ENCODE measurements around the gene RAD51.

Gene RAD51

GRCh38 chr15:40722354-40722753, 27.4 kb downstream of the RAD51 start:
- DNase-seq (ENCODE audit: low read depth): no peak

- DNase-seq (ENCODE audit: low read depth): no peak
Observed at GRCh38 chr15:40722934-40723333, 28.0 kb downstream of the RAD51 start.

- no peak for DNase-seq (ENCODE audit: low read depth)
Observed at GRCh38 chr15:40723919-40724318, 28.9 kb downstream of the RAD51 start.

- DNase-seq (ENCODE audit: low read depth): no peak
Observed at GRCh38 chr15:40731034-40731433, 36.1 kb downstream of the RAD51 start.

GRCh38 chr15:40736575-40736974, 41.6 kb downstream of the RAD51 start:
- no peak for DNase-seq (ENCODE audit: low read depth)

GRCh38 chr15:40737048-40737447, 42.1 kb downstream of the RAD51 start:
- no peak for DNase-seq (ENCODE audit: low read depth)

GRCh38 chr15:40739047-40739446, 44.1 kb downstream of the RAD51 start:
- no peak for DNase-seq (ENCODE audit: low read depth)

- no peak for DNase-seq (ENCODE audit: low read depth)
Observed at GRCh38 chr15:40739854-40740253, 44.9 kb downstream of the RAD51 start.

- no peak for DNase-seq (ENCODE audit: low read depth)
Observed at GRCh38 chr15:40743485-40743901, 48.5 kb downstream of the RAD51 start.

- DNase-seq (ENCODE audit: low read depth): peak; percentile 89
Observed at GRCh38 chr15:40743921-40744814, 49.2 kb downstream of the RAD51 start.

GRCh38 chr15:40744815-40745152, 49.8 kb downstream of the RAD51 start:
- DNase-seq (ENCODE audit: low read depth): no peak

GRCh38 chr15:40746916-40747418, 52.0 kb downstream of the RAD51 start:
- DNase-seq (ENCODE audit: low read depth): peak; percentile 46

GRCh38 chr15:40747685-40748631, 53.0 kb downstream of the RAD51 start:
- peak; percentile 24 for DNase-seq (ENCODE audit: low read depth)

- no peak for DNase-seq (ENCODE audit: low read depth)
Observed at GRCh38 chr15:40749151-40749630, 54.2 kb downstream of the RAD51 start.

GRCh38 chr15:40750885-40751284, 55.9 kb downstream of the RAD51 start:
- no peak for DNase-seq (ENCODE audit: low read depth)

- DNase-seq (ENCODE audit: low read depth): no peak
Observed at GRCh38 chr15:40751745-40752144, 56.8 kb downstream of the RAD51 start.

GRCh38 chr15:40754574-40754882, 59.6 kb downstream of the RAD51 start:
- DNase-seq (ENCODE audit: low read depth): no peak

GRCh38 chr15:40754883-40755811, 60.2 kb downstream of the RAD51 start, which contains the start of gene RMDN3:
TSS of gene RMDN3 (minus strand) at chr15:40755254. CDS start at chr15:40754783, 471 bp downstream.
- DNase-seq (ENCODE audit: low read depth): peak; percentile 79

- no peak for DNase-seq (ENCODE audit: low read depth)
Observed at GRCh38 chr15:40755812-40756208, 60.8 kb downstream of the RAD51 start.

GRCh38 chr15:40756938-40757337, 62.0 kb downstream of the RAD51 start:
- no peak for DNase-seq (ENCODE audit: low read depth)

GRCh38 chr15:40759961-40760360, 65.0 kb downstream of the RAD51 start:
- DNase-seq (ENCODE audit: low read depth): no peak
